ENCODE results near the gene ZGPAT. TPM values are rescaled to one million over a fixed set of nuclear protein-coding genes. Genes with fewer than 3 reads are reported as not detected.
A peak's percentile ranks its signal among the peaks of the same experiment; 100 is the strongest.

The ZGPAT gene
- total RNA-seq, 1 donor: 18.8 TPM

DNA sequence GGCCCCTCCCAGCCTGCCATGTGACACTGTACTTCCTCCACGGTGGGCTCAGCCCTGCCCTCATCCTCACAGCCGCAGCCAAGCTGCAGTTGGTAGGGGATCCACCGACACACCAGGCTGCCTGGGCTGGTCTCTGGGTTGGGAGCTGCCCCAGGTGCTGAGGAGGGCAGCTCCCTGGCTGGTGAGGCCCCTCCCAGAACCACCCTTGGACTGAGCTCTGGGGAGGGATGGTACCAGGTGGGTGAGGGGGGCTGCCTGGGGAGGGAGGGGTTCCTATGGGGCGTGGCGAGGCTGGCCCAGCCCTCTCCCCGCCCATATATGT is 11.6 kb upstream of the ZGPAT start:
- H3K27me3 ChIP-seq (ENCODE audit: insufficient read depth, low read length): no peaks in the 10 kb centered on the region
- peak overlapping the region; percentile 51 for H3K4me3 ChIP-seq (ENCODE audit: insufficient read depth, low read length)
- TF ChIP-seq, protein P1, sequence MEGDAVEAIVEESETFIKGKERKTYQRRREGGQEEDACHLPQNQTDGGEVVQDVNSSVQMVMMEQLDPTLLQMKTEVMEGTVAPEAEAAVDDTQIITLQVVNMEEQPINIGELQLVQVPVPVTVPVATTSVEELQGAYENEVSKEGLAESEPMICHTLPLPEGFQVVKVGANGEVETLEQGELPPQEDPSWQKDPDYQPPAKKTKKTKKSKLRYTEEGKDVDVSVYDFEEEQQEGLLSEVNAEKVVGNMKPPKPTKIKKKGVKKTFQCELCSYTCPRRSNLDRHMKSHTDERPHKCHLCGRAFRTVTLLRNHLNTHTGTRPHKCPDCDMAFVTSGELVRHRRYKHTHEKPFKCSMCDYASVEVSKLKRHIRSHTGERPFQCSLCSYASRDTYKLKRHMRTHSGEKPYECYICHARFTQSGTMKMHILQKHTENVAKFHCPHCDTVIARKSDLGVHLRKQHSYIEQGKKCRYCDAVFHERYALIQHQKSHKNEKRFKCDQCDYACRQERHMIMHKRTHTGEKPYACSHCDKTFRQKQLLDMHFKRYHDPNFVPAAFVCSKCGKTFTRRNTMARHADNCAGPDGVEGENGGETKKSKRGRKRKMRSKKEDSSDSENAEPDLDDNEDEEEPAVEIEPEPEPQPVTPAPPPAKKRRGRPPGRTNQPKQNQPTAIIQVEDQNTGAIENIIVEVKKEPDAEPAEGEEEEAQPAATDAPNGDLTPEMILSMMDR (IDR thresholded peaks at IDR 0.05; ENCODE audit: extremely low read depth, low read depth, low read length): no peak
- peaks cover 31% of the 10 kb centered on the region for H3K4me1 ChIP-seq (ENCODE audit: insufficient read depth, low read length)
- H3K9me3 ChIP-seq (ENCODE audit: low read depth, low read length): no peaks in the 10 kb centered on the region
- H3K79me2 ChIP-seq (ENCODE audit: insufficient read depth, low read length): peaks cover 2% of the 10 kb centered on the region
- peak; percentile 92 for DNase-seq (ENCODE audit: insufficient read length, low spot score, missing footprints)
- no peaks in the 10 kb centered on the region for H4K20me1 ChIP-seq (ENCODE audit: insufficient read depth, low read length)
- no peak overlapping the region for H2AFZ ChIP-seq (ENCODE audit: low read length)
- peak overlapping the region; percentile 61 for H3K4me2 ChIP-seq (ENCODE audit: insufficient read depth, low read length)
- H3K36me3 ChIP-seq (ENCODE audit: insufficient read depth, low read length): peaks cover 3% of the 10 kb centered on the region
- H3K27ac ChIP-seq (ENCODE audit: low read depth, low read length): no peak overlapping the region

DNA sequence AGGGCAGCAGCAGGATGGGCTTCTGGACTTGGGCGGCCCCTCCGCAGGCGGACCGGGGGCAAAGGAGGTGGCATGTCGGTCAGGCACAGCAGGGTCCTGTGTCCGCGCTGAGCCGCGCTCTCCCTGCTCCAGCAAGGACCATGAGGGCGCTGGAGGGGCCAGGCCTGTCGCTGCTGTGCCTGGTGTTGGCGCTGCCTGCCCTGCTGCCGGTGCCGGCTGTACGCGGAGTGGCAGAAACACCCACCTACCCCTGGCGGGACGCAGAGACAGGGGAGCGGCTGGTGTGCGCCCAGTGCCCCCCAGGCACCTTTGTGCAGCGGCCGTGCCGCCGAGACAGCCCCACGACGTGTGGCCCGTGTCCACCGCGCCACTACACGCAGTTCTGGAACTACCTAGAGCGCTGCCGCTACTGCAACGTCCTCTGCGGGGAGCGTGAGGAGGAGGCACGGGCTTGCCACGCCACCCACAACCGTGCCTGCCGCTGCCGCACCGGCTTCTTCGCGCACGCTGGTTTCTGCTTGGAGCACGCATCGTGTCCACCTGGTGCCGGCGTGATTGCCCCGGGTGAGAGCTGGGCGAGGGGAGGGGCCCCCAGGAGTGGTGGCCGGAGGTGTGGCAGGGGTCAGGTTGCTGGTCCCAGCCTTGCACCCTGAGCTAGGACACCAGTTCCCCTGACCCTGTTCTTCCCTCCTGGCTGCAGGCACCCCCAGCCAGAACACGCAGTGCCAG is 11.0 kb upstream of the ZGPAT start, which contains the start of gene TNFRSF6B:
Gene TNFRSF6B, plus strand, starts transcription at position 25 of the 729 bp plus-strand sequence. Its CDS starts 116 bp downstream, at position 141.
- Histone ChIP-seq H3K9me3 (ENCODE audit: low read depth, low read length) (no peaks in the 10 kb centered on the region), H3K4me2 (ENCODE audit: insufficient read depth, low read length) (peak within 1 kb of the TSS; percentile 61), H3K36me3 (ENCODE audit: insufficient read depth, low read length) (peaks cover under 1% of the 10 kb centered on the region), H3K79me2 (ENCODE audit: insufficient read depth, low read length) (peaks cover 2% of the 10 kb centered on the region), H2AFZ (ENCODE audit: low read length) (no peak within 1 kb of the TSS), H3K4me3 (ENCODE audit: insufficient read depth, low read length) (peak within 1 kb of the TSS; percentile 51), H3K4me1 (ENCODE audit: insufficient read depth, low read length) (peaks cover 31% of the 10 kb centered on the region), H4K20me1 (ENCODE audit: insufficient read depth, low read length) (no peaks in the 10 kb centered on the region), H3K27me3 (ENCODE audit: insufficient read depth, low read length) (no peaks in the 10 kb centered on the region), H3K27ac (ENCODE audit: low read depth, low read length) (peak within 1 kb of the TSS; percentile 17)
- TF ChIP-seq, protein P1 (IDR thresholded peaks at IDR 0.05; ENCODE audit: extremely low read depth, low read depth, low read length): no peak
- DNase-seq (ENCODE audit: insufficient read length, low spot score, missing footprints): peak; percentile 85

DNA sequence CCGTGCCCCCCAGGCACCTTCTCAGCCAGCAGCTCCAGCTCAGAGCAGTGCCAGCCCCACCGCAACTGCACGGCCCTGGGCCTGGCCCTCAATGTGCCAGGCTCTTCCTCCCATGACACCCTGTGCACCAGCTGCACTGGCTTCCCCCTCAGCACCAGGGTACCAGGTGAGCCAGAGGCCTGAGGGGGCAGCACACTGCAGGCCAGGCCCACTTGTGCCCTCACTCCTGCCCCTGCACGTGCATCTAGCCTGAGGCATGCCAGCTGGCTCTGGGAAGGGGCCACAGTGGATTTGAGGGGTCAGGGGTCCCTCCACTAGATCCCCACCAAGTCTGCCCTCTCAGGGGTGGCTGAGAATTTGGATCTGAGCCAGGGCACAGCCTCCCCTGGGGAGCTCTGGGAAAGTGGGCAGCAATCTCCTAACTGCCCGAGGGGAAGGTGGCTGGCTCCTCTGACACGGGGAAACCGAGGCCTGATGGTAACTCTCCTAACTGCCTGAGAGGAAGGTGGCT is 10.4 kb upstream of the ZGPAT start:
- Histone ChIP-seq H4K20me1 (ENCODE audit: insufficient read depth, low read length) (no peaks in the 10 kb centered on the region), H3K36me3 (ENCODE audit: insufficient read depth, low read length) (no peaks in the 10 kb centered on the region), H3K79me2 (ENCODE audit: insufficient read depth, low read length) (peaks cover 2% of the 10 kb centered on the region), H3K27me3 (ENCODE audit: insufficient read depth, low read length) (no peaks in the 10 kb centered on the region), H3K4me2 (ENCODE audit: insufficient read depth, low read length) (peak overlapping the region; percentile 61), H3K27ac (ENCODE audit: low read depth, low read length) (no peak overlapping the region), H3K4me1 (ENCODE audit: insufficient read depth, low read length) (peaks cover 31% of the 10 kb centered on the region), H3K4me3 (ENCODE audit: insufficient read depth, low read length) (no peak overlapping the region), H3K9me3 (ENCODE audit: low read depth, low read length) (no peaks in the 10 kb centered on the region), H2AFZ (ENCODE audit: low read length) (no peak overlapping the region)
- TF ChIP-seq, protein P1 (IDR thresholded peaks at IDR 0.05; ENCODE audit: extremely low read depth, low read depth, low read length): no peak
- DNase-seq (ENCODE audit: insufficient read length, low spot score, missing footprints): peak; percentile 87

DNA sequence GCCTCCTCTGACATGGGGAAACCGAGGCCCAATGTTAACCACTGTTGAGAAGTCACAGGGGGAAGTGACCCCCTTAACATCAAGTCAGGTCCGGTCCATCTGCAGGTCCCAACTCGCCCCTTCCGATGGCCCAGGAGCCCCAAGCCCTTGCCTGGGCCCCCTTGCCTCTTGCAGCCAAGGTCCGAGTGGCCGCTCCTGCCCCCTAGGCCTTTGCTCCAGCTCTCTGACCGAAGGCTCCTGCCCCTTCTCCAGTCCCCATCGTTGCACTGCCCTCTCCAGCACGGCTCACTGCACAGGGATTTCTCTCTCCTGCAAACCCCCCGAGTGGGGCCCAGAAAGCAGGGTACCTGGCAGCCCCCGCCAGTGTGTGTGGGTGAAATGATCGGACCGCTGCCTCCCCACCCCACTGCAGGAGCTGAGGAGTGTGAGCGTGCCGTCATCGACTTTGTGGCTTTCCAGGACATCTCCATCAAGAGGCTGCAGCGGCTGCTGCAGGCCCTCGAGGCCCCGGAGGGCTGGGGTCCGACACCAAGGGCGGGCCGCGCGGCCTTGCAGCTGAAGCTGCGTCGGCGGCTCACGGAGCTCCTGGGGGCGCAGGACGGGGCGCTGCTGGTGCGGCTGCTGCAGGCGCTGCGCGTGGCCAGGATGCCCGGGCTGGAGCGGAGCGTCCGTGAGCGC is 9.8 kb upstream of the ZGPAT start:
- Histone ChIP-seq H3K4me1 (ENCODE audit: insufficient read depth, low read length) (peaks cover 31% of the 10 kb centered on the region), H3K27ac (ENCODE audit: low read depth, low read length) (peak overlapping the region; percentile 88), H3K36me3 (ENCODE audit: insufficient read depth, low read length) (no peaks in the 10 kb centered on the region), H3K79me2 (ENCODE audit: insufficient read depth, low read length) (peaks cover 2% of the 10 kb centered on the region), H3K4me2 (ENCODE audit: insufficient read depth, low read length) (no peak overlapping the region), H3K27me3 (ENCODE audit: insufficient read depth, low read length) (no peaks in the 10 kb centered on the region), H2AFZ (ENCODE audit: low read length) (no peak overlapping the region), H3K9me3 (ENCODE audit: low read depth, low read length) (no peaks in the 10 kb centered on the region), H3K4me3 (ENCODE audit: insufficient read depth, low read length) (no peak overlapping the region), H4K20me1 (ENCODE audit: insufficient read depth, low read length) (no peaks in the 10 kb centered on the region)
- DNase-seq (ENCODE audit: insufficient read length, low spot score, missing footprints): peak; percentile 85
- TF ChIP-seq, protein P1 (IDR thresholded peaks at IDR 0.05; ENCODE audit: extremely low read depth, low read depth, low read length): no peak

All from osteoblast (primary cell).